Measurements from ENCODE around the gene GJC1. TPM values are rescaled to one million over a fixed set of nuclear protein-coding genes. Genes with fewer than 3 reads are reported as not detected.
A peak's percentile ranks its signal among the peaks of the same experiment; 100 is the strongest.

The GJC1 gene
- total RNA-seq, 1 donor from 2014 or later, result 0.20 TPM

DNA sequence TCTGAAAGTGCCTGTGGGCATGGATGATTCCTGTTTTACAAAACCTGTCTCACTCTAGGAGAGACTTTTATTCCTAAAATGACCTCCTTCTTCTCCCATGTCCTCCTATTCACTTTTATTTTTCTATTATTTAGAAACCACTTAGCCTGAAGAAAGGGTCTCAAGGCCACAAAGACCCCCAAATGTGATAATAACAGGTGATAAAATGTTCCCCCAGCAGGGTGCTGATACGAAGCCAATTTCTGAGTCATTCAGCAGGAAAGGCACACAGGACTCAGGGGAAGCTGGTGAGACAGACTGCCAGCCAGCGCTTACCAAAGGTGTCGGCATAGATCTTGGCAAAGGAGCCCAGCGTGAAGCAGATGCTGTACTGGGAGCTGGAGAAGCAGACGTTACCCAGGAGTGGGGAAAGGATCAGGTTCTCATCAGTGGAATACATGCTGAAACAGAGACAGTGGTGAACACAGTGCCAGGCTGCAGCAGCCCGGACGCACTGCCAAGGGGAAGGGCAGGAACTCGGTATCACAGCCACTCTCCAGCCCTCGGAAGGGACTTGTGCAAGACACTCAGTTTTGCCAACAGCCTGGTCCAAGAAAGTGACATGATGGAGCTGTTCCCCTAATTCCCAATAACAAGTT is 42.2 kb upstream of the GJC1 start:
- CTCF ChIA-PET, result no interaction called here
- no peak for ATAC-seq (ENCODE audit: low read depth)
- no peak overlapping the region for H3K27ac Mint-ChIP-seq
- H3K9me3 Mint-ChIP-seq, result no peaks in the 10 kb centered on the region
- peaks cover 87% of the 10 kb centered on the region for H3K36me3 Mint-ChIP-seq (ENCODE audit: low read depth)
- H3K4me3 Mint-ChIP-seq, result no peak overlapping the region
- no peak for DNase-seq
- TF ChIP-seq, protein P1, sequence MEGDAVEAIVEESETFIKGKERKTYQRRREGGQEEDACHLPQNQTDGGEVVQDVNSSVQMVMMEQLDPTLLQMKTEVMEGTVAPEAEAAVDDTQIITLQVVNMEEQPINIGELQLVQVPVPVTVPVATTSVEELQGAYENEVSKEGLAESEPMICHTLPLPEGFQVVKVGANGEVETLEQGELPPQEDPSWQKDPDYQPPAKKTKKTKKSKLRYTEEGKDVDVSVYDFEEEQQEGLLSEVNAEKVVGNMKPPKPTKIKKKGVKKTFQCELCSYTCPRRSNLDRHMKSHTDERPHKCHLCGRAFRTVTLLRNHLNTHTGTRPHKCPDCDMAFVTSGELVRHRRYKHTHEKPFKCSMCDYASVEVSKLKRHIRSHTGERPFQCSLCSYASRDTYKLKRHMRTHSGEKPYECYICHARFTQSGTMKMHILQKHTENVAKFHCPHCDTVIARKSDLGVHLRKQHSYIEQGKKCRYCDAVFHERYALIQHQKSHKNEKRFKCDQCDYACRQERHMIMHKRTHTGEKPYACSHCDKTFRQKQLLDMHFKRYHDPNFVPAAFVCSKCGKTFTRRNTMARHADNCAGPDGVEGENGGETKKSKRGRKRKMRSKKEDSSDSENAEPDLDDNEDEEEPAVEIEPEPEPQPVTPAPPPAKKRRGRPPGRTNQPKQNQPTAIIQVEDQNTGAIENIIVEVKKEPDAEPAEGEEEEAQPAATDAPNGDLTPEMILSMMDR (IDR thresholded peaks at IDR 0.05), result no peak
- H3K4me1 Mint-ChIP-seq, result no peaks in the 10 kb centered on the region
- no peaks in the 10 kb centered on the region for H3K27me3 Mint-ChIP-seq
- intact Hi-C loops (cut with micrococcal nuclease), result no loop called here
- POLR2A ChIA-PET, result no interaction called here

- no peaks in the 10 kb centered on the region for H3K4me1 Mint-ChIP-seq
- intact Hi-C loops (cut with micrococcal nuclease), result no loop called here
- POLR2A ChIA-PET, result no interaction called here
These were observed 41.5 kb upstream of the GJC1 start for GRCh38 chr17:44871556-44871955.

DNA sequence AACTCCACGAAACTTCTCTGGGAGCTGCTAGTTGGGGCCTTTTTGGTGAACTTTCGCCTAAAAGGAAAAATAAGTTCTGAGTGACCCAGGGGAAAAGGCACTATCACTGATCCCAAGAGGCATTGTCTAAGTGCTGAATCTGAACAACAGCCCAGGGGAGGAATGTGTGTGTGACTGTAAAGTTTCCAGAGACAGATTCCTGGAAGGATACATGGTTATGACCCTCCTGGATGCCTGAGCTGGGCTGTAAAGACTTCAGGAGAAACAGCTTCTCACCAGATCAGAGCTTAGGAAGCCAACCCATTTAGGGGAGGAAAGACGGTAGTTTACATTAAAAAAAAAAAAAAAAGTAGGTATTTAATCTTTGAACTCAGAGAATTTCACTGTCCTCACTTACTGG is 37.8 kb upstream of the GJC1 start:
- H3K4me3 Mint-ChIP-seq, result no peak overlapping the region
- TF ChIP-seq, protein P1 (IDR thresholded peaks at IDR 0.05), result no peak
- no peaks in the 10 kb centered on the region for H3K27me3 Mint-ChIP-seq
- no peaks in the 10 kb centered on the region for H3K4me1 Mint-ChIP-seq
- DNase-seq, result no peak
- no peak overlapping the region for H3K27ac Mint-ChIP-seq
- no peak for ATAC-seq (ENCODE audit: low read depth)
- ChIA-PET POLR2A (interaction anchor here (0.6 to 0.7 kb wide), 3 partner anchors 15 to 220 kb away, joined by 3 to 7 read pairs (median 6); no protein-coding TSS in a partner anchor), CTCF (interaction anchor here (0.9 kb wide), 1 partner anchor 88 kb away, joined by 4 read pairs; no protein-coding TSS in a partner anchor)
- intact Hi-C loops (cut with micrococcal nuclease), result no loop called here
- peaks cover 91% of the 10 kb centered on the region for H3K36me3 Mint-ChIP-seq (ENCODE audit: low read depth)
- H3K9me3 Mint-ChIP-seq, result no peaks in the 10 kb centered on the region

More at GRCh38 chr17:44871556-44871955, 41.5 kb upstream of the GJC1 start:
- no peak overlapping the region for H3K4me3 Mint-ChIP-seq
- H3K36me3 Mint-ChIP-seq (ENCODE audit: low read depth), result peaks cover 88% of the 10 kb centered on the region
- DNase-seq (no peak), ATAC-seq (ENCODE audit: low read depth) (no peak)
- no peaks in the 10 kb centered on the region for H3K27me3 Mint-ChIP-seq
- CTCF ChIA-PET, result no interaction called here
- TF ChIP-seq, protein P1 (IDR thresholded peaks at IDR 0.05), result no peak
- no peak overlapping the region for H3K27ac Mint-ChIP-seq
- no peaks in the 10 kb centered on the region for H3K9me3 Mint-ChIP-seq

DNA sequence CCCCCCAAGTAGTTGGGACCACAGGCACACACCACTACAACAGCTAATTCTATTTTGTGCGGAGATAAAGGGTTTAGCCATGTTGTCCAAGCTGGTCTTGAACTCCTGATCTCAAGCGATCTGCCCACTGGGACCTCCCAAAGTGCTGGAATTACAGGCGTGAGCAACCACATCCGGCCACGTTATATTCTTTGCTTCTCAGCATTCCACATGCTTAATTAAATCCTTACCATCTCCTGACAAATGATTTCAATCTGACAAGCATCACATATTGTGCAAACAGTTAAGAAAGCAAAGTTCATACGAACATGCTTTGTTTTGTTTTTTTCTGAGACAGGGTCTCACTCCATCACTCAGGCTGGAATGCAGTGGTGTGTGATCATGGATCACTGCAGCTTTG is 35.8 kb upstream of the GJC1 start:
- ChIA-PET POLR2A (interaction anchor here (1.0 kb wide), 1 partner anchor 90 kb away, joined by 3 read pairs; no protein-coding TSS in a partner anchor), CTCF (interaction anchor here (0.9 to 6.3 kb wide), 5 partner anchors 12 to 332 kb away, joined by 3 to 67 read pairs (median 6); no protein-coding TSS in a partner anchor)
- Mint-ChIP-seq H3K4me1 (no peaks in the 10 kb centered on the region), H3K27me3 (no peaks in the 10 kb centered on the region), H3K36me3 (ENCODE audit: low read depth) (peaks cover 89% of the 10 kb centered on the region), H3K27ac (no peak overlapping the region), H3K9me3 (no peaks in the 10 kb centered on the region), H3K4me3 (no peak overlapping the region)
- ATAC-seq (ENCODE audit: low read depth), result no peak
- no peak for DNase-seq
- TF ChIP-seq, protein P1 (IDR thresholded peaks at IDR 0.05), result no peak
- intact Hi-C loops (cut with micrococcal nuclease), result loop anchor here (1.0 kb wide), 2 partner anchors 87 to 91 kb away; no protein-coding TSS in a partner anchor

GRCh38 chr17:44865231-44865660 is 35.2 kb upstream of the GJC1 start:
- POLR2A ChIA-PET, result no interaction called here
- TF ChIP-seq, protein P1 (IDR thresholded peaks at IDR 0.05), result peak; percentile 41
- Mint-ChIP-seq H3K4me1 (no peaks in the 10 kb centered on the region), H3K36me3 (ENCODE audit: low read depth) (peaks cover 90% of the 10 kb centered on the region), H3K27ac (no peak overlapping the region), H3K27me3 (no peaks in the 10 kb centered on the region), H3K4me3 (no peak overlapping the region), H3K9me3 (no peaks in the 10 kb centered on the region)
- intact Hi-C loops (cut with micrococcal nuclease), result loop anchor here (1.0 kb wide), 2 partner anchors 86 to 90 kb away; no protein-coding TSS in a partner anchor
- ATAC-seq (ENCODE audit: low read depth) (peak; percentile 52), DNase-seq (peak; percentile 26)
- CTCF ChIA-PET, result interaction anchor here (0.7 to 6.3 kb wide), 7 partner anchors 13 to 332 kb away, joined by 3 to 67 read pairs (median 6); no protein-coding TSS in a partner anchor
